NCI-H2081 (cell line): ENCODE measurements around the gene LRRC51.
"Not testable (repeated sequence)": the region's sequence is repeated elsewhere in the genome, so short reads cannot be mapped to it uniquely, and the experiment has no call there.

Source experiments
- DNase-seq, 2 experiments: peaks; one replicate each; lab custom pipeline; 2025; lab: John Stamatoyannopoulos, UW

Gene LRRC51

DNA sequence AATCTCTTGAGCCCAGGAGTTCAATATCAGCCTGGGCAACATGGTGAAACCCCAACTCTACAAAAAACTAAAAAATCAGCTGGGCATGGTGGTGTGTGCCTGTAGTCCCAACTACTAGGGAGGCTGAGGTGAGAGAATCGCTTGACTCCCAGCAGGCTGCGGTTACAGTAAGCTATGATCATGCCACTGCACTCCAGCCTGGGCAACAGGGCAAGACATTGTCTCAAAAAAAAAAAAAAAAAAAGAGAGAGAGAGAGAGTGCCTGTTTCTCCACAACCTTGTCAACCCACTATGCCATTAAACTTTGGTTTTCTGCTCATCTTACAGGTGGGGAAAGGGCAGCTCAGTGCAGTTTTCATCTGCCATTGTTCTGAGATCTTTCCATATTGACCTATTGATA, 60.0 kb downstream of the LRRC51 start:
- no peak for DNase-seq

DNA sequence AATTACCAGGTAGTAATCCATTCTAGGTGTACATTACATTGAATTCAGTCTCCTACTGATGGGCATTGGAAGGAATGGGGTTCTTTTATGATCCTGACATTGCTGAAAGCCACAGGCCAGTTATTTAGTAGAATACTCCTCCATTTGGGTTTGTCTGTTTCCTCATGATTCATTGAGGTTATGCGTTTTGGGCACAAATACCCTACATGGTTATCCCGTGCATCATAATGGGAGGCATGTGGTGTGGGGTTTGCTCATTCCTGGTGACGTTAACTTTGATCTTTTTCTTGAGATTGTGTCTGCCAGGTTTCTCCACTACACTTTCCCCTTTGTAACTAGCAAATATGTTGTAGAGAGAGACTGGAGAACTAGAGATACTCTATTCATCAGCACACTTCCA, 60.4 kb downstream of the LRRC51 start:
- no peak for DNase-seq

GRCh38 chr11:72142086-72142485, 61.4 kb downstream of the LRRC51 start:
- DNase-seq = not testable (repeated sequence)

GRCh38 chr11:72142543-72142942, 61.9 kb downstream of the LRRC51 start:
- DNase-seq = not testable (repeated sequence)

GRCh38 chr11:72144807-72145565, 64.3 kb downstream of the LRRC51 start:
- DNase-seq = no peak
